Gastrocnemius medialis (tissue), 4 donors: ENCODE data around the gene OLFML3. TPM values are rescaled to one million over a fixed set of nuclear protein-coding genes. Genes with fewer than 3 reads are reported as not detected.
"Not testable (repeated sequence)": the region's sequence is repeated elsewhere in the genome, so short reads cannot be mapped to it uniquely, and the experiment has no call there.

ENCODE experiments used
- ATAC-seq, 2 donors: fragments of 150-250 bp; one replicate each; pipeline ENCODE4 v1.9.1; 2016
- DNase-seq, 2 donors: peaks; one replicate each; pipeline ENCODE4 v3.0.0-alpha.2; 2019
- H3K27ac ChIP-seq, 4 donors: fragments of 200-600 bp; sonication (generic); 1 replicate in 1 of 4; 2 replicates in 3 of 4; pipeline ENCODE4 v1.5.1; 2016 to 2018; ENCODE audit warnings: mild to moderate bottlenecking in 2 of 4, moderate library complexity in 1 of 4
- H3K27me3 ChIP-seq, 3 donors: fragments of 200-600 bp; sonication (generic) in 2 of 3; 1 replicate in 1 of 3; 2 replicates in 2 of 3; pipeline versions ENCODE4 v1.5.1 to v1.6.0; 2016 to 2019; ENCODE audit warnings: mild to moderate bottlenecking in 1 of 3, moderate library complexity in 1 of 3
- H3K36me3 ChIP-seq, 2 donors: fragments of 200-600 bp; sonication (generic) in 1 of 2; one replicate each; pipeline ENCODE4 v1.5.1; 2017 to 2018
- H3K4me1 ChIP-seq, 2 donors: fragments of 200-600 bp; sonication (generic) in 1 of 2; one replicate each; pipeline ENCODE4 v1.5.1; 2016 to 2017; ENCODE audit warnings: mild to moderate bottlenecking in 2 of 2
- H3K4me3 ChIP-seq, 4 donors: fragments of 200-600 bp; sonication (generic) in 3 of 4; 1 replicate in 1 of 4; 2 replicates in 3 of 4; pipeline ENCODE4 v1.5.1; 2016 to 2019; ENCODE audit warnings: mild to moderate bottlenecking in 2 of 4
- H3K9me3 ChIP-seq, 3 donors: fragments of 200-600 bp; sonication (generic) in 2 of 3; 1 replicate in 1 of 3; 2 replicates in 2 of 3; pipeline ENCODE4 v1.5.1; 2016 to 2019
- POLR2A ChIP-seq, 2 donors: fragments of 450-650 bp; IDR thresholded peaks; one replicate each; pipeline ENCODE4 v1.6.1; 2017; ENCODE audit warnings: antibody characterized with exemption in 2 of 2, mild to moderate bottlenecking in 2 of 2, moderate library complexity in 2 of 2
- in situ Hi-C, 4 donors: fragments of 200-750 bp; cut with MboI; loops; one replicate each; pipeline versions ENCODE4 v1.15.0 to v1.8.0; 2017; ENCODE audit warnings: low sequenced_read_pairs in 4 of 4
- intact Hi-C: fragments of 100-400 bp; cut with DNase I; formaldehyde crosslinking; loops from one replicate; pipeline ENCODE4 v1.15.1; 2023; ENCODE audit warnings: low total_unique reads
- total RNA-seq, 4 donors: library from RNA; depleted of rRNA; stranded (reverse); fragments of >200 nt; gene quantifications; one replicate each; pipeline versions ENCODE4 v1.1.0 to v1.2.3, GENCODE V29; 2016
- TF ChIP-seq, protein P1 (sequence below), 5 experiments: fragments of 450-650 bp in 3 of 5; fragments of 200-600 bp in 2 of 5; sonication (generic) in 2 of 5; IDR thresholded peaks in 4 of 5; conservative IDR thresholded peaks in 1 of 5; 1 replicate in 4 of 5; 2 replicates in 1 of 5; pipeline ENCODE4 v1.5.1; 2016 to 2019; ENCODE audit warnings: antibody characterized with exemption in 5 of 5, mild to moderate bottlenecking in 3 of 5, moderate library complexity in 3 of 5

Gene OLFML3
- total RNA-seq, 4 donors from 2014 or later: 5.9 to 17.1 (median 14.0) TPM

DNA sequence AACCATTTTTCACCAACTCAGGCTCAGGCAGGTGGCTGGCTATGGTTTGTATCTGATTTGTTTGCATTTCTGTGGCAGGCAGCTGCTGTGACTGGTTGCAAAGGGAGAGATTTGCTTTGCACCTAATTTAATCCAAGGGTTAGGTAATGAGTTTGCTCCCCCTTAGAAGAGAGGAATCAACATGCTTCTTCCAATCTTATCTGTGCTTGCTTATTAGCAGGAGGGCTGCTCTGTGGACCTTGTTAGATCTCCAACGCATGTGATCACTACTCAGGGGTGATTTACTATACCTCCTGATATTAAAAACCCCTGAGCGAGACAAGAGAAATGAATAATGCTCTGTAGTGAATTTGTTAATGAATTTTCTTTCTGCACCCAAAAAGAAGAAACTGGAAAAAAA lies 20.5 kb downstream of the OLFML3 start:
- no peaks in the 10 kb centered on the region for H3K4me1 ChIP-seq
- H3K27ac ChIP-seq: no peak overlapping the region
- TF ChIP-seq, protein P1, sequence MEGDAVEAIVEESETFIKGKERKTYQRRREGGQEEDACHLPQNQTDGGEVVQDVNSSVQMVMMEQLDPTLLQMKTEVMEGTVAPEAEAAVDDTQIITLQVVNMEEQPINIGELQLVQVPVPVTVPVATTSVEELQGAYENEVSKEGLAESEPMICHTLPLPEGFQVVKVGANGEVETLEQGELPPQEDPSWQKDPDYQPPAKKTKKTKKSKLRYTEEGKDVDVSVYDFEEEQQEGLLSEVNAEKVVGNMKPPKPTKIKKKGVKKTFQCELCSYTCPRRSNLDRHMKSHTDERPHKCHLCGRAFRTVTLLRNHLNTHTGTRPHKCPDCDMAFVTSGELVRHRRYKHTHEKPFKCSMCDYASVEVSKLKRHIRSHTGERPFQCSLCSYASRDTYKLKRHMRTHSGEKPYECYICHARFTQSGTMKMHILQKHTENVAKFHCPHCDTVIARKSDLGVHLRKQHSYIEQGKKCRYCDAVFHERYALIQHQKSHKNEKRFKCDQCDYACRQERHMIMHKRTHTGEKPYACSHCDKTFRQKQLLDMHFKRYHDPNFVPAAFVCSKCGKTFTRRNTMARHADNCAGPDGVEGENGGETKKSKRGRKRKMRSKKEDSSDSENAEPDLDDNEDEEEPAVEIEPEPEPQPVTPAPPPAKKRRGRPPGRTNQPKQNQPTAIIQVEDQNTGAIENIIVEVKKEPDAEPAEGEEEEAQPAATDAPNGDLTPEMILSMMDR (IDR thresholded peaks at IDR 0.05 in 4 of 5, conservative IDR thresholded peaks at IDR 0.05 in 1 of 5): no peak
- TF ChIP-seq POLR2A (IDR thresholded peaks at IDR 0.05): no peak
- ATAC-seq: no peak
- DNase-seq: no peak
- no peak overlapping the region for H3K4me3 ChIP-seq
- H3K36me3 ChIP-seq: no peaks in the 10 kb centered on the region
- no peaks in the 10 kb centered on the region for H3K27me3 ChIP-seq
- in situ Hi-C loops: loop anchor here in 1 of 4 donors (25.0 kb wide), 1 partner anchor 88 kb away; no protein-coding TSS in a partner anchor
- intact Hi-C loops: no loop called here
- no peaks in the 10 kb centered on the region for H3K9me3 ChIP-seq

DNA sequence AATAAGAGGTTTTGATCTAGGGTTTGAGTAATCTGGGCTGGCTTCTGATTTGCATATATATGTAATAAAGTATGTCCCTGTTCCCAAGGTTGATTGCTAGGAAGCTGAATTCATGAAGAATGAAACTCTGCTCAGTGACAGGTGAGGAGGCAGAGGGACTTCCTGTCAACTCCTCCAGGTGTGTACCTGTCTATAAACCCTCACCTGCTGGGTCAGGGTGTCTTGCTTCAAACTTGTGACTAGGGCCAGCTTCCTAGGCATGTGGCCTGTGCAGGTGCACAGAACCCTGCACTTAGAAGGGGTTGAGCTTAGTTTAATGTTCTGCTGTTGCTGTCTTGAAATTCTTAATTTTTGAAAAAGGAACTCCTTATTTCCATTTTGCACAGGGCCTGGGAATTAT lies 21.1 kb downstream of the OLFML3 start:
- intact Hi-C loops (no loop called here), in situ Hi-C loops (no loop called here)
- Histone ChIP-seq H3K9me3 (no peaks in the 10 kb centered on the region), H3K27me3 (no peaks in the 10 kb centered on the region), H3K27ac (no peak overlapping the region), H3K36me3 (no peaks in the 10 kb centered on the region), H3K4me3 (no peak overlapping the region), H3K4me1 (no peaks in the 10 kb centered on the region)
- ATAC-seq (no peak), DNase-seq (no peak)
- TF ChIP-seq, protein P1 (IDR thresholded peaks at IDR 0.05 in 4 of 5, conservative IDR thresholded peaks at IDR 0.05 in 1 of 5): no peak
- no peak for TF ChIP-seq POLR2A (IDR thresholded peaks at IDR 0.05)

DNA sequence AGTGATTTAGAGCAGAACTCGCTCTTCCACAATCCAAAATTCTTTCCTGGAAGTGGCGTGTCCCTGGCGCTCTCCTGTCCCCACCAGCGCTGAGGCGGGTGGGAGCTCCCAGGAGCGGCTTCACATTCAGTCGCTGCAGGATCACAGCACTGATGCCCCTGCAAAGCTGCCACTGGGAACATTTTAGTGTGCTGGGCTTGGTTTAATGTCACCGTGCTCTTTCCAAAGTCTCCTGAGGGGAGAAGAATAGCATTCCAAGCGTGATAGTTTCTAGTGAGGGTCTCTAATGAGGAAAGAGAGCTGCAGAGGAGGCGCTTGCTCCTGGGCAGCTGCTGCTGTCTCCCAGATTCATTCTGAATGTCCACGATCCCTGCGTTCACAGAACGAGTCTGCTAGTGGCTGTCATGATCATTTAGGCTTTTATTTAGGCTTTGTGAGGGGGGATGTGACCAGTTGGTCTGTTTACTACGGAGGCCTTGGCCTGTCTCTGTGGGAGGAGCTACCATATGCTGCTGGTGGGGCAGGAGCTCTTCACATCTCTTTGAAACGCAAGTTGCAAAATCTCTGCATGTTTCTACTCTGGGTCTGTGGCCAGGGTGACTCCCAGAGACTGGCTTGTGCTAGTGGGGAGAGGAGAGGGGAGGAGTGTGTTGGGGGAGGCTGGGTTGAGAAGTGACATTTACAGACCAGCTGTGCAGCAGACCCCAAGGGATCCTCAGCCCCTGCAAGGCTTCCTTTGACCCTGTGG lies 23.4 kb downstream of the OLFML3 start:
- intact Hi-C loops: no loop called here
- in situ Hi-C loops: no loop called here
- no peaks in the 10 kb centered on the region for H3K9me3 ChIP-seq
- H3K4me1 ChIP-seq: no peaks in the 10 kb centered on the region
- TF ChIP-seq, protein P1 (IDR thresholded peaks at IDR 0.05 in 4 of 5, conservative IDR thresholded peaks at IDR 0.05 in 1 of 5): no peak
- TF ChIP-seq POLR2A (IDR thresholded peaks at IDR 0.05): no peak
- no peak overlapping the region for H3K27ac ChIP-seq
- DNase-seq: no peak
- H3K36me3 ChIP-seq: no peaks in the 10 kb centered on the region
- H3K4me3 ChIP-seq: no peak overlapping the region
- ATAC-seq: peak in 1 of 2 donors; percentile 44
- no peaks in the 10 kb centered on the region for H3K27me3 ChIP-seq

DNA sequence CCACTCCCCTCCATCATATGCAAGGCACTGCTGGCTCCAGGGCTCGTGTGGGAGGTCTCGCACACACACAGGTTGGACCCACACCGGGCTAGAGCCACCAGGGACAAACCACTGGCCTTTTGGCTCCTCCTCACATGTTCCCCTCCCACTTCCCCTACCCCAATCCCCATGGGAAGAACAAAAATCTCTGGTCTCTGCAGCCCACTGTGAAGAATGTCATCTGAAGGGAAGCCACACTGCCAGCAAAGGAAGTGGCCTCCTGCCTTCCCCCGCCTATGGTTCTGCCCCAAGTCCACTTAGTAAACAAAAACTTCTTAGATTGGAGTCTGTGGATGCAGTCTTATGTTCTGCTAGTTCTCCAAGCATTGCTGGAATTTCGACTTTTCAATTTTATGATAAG lies 24.2 kb downstream of the OLFML3 start:
- Histone ChIP-seq H3K36me3 (no peaks in the 10 kb centered on the region), H3K27ac (no peak overlapping the region), H3K4me3 (no peak overlapping the region), H3K4me1 (no peaks in the 10 kb centered on the region), H3K9me3 (no peaks in the 10 kb centered on the region), H3K27me3 (no peaks in the 10 kb centered on the region)
- intact Hi-C loops (no loop called here), in situ Hi-C loops (no loop called here)
- DNase-seq (no peak), ATAC-seq (no peak)
- TF ChIP-seq, protein P1 (IDR thresholded peaks at IDR 0.05 in 4 of 5, conservative IDR thresholded peaks at IDR 0.05 in 1 of 5): no peak
- TF ChIP-seq POLR2A (IDR thresholded peaks at IDR 0.05): no peak

DNA sequence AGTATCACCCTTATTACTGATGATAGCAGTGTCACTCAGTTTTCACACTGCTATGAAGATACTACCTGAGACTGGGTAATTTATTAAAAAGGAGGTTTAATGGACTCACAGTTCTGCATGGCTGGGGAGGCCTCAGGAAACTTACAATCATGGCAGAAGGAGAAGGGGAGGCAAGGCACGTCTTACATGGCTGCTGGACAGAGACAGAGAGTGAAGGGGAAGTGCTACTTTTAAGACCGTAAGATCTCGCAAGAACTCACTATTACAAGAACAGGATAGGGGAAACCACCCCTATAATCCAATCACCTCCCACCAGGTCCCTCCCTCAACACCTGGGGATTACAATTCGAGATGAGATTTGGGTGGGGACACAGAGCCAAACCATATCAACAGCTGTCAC lies 27.6 kb downstream of the OLFML3 start:
- H3K4me1 ChIP-seq, H3K9me3 ChIP-seq, in situ Hi-C loops, H3K27ac ChIP-seq, ATAC-seq, H3K27me3 ChIP-seq, H3K4me3 ChIP-seq, DNase-seq, intact Hi-C loops, H3K36me3 ChIP-seq: not testable (repeated sequence)
